GM18517 (cell line): ENCODE measurements around the gene PACS2.
"Not testable (repeated sequence)": the region's sequence is repeated elsewhere in the genome, so short reads cannot be mapped to it uniquely, and the experiment has no call there.

Experiments used
- ATAC-seq: cut with Tn5 transposase; IDR thresholded peaks from one replicate; pipeline ENCODE4 v1.9.1; 2021; ENCODE audit warnings: mild to moderate bottlenecking, moderate library complexity; ENCODE audit not compliant: unreplicated experiment

PACS2 gene

DNA sequence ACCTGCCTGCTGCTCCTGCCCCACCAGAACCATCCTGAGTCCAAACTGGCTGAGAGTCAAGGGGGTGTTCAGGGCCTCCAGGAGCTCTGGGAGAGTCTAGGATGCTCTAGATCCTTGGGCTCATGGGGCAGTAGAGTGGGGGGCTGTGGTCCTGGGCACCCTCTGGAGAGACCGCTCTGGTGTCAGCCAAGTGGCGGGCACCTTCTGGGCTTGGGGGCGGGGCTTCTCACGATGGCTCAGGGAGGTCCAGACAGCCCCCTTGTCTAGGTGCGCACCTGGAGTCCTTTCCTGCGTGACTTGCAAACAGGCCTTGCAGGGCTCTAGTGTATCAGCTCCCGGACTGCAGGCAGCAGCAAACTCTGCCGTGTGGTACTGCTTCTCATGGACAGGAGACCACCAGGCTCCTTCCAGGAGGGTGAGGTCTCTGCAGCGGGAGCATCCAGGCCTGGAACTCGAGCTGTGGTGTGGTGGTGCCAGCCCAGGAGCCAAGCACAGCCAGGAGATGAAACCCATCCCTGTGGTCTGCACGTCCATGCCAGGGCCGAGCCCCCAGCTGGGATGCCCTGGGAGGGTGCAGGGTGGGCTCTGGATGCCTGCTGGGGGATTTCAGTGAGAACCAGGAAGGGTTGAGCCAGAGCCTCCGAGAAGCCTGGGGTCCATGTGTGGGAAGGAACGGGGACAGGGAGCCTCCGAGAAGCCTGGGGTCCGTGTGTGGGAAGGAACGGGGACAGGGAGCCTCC lies 15.0 kb downstream of the PACS2 start:
- ATAC-seq, result no peak

- no peak for ATAC-seq
Observed at GRCh38 chr14:105330491-105330895, 15.9 kb downstream of the PACS2 start.

DNA sequence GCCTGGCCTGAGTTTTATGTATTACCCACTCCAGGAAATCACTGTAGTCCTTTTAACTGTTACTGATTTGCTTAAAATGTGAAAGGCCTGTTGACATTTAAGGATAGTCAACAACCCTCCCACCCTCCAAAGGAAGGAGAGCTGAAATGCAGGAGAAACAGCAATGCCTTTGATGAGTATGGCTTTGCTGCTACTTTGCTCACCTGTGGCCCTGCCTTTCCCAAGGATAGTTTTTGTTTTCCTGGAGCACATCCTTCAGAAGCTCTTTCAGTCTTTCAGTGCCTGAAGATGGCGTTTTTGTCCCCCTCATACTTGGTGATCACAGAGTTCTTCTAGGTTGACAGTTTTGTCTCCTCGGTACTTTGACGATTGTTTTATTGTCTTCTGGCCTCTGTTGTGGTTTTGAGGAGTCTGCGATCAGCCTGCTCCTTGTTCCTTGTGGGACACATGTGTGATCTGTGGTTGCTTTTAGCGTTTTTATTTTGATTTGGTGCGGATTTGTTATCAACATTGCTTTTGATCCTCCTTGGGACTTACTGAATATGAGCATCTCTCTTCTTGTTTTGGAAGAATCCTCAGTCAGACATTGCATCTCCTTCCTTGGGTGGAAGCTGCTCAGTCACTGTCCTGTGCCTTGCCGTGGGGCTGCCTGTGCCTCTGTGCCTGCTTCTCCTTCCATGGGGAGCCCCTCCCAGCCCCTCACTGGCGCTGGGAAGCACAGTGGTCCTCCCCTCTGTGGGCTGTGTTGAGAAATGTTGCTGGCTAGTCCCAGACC lies 17.2 kb downstream of the PACS2 start:
- no peak for ATAC-seq

GRCh38 chr14:105332350-105332874 lies 17.9 kb downstream of the PACS2 start:
- no peak for ATAC-seq

GRCh38 chr14:105333020-105333490 lies 18.5 kb downstream of the PACS2 start:
- ATAC-seq, result no peak

- no peak for ATAC-seq
Observed at GRCh38 chr14:105333613-105334364, 19.2 kb downstream of the PACS2 start.

- ATAC-seq, result no peak
Observed at GRCh38 chr14:105334383-105335230, 20.1 kb downstream of the PACS2 start.

DNA sequence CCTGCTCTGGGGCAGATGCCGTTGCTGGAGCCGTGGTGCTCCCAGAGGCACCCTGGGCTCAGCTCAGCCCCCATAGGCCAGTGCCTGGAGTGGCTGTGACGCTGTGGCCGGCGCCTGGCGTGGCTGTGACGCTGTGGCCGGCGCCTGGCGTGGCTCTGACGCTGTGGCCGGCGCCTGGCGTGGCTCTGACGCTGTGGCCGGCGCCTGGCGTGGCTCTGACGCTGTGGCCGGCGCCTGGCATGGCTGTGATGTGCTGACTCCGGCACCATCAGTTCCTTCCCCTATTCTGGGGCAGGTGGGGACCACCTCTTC lies 20.6 kb downstream of the PACS2 start:
- not testable (repeated sequence) for ATAC-seq

DNA sequence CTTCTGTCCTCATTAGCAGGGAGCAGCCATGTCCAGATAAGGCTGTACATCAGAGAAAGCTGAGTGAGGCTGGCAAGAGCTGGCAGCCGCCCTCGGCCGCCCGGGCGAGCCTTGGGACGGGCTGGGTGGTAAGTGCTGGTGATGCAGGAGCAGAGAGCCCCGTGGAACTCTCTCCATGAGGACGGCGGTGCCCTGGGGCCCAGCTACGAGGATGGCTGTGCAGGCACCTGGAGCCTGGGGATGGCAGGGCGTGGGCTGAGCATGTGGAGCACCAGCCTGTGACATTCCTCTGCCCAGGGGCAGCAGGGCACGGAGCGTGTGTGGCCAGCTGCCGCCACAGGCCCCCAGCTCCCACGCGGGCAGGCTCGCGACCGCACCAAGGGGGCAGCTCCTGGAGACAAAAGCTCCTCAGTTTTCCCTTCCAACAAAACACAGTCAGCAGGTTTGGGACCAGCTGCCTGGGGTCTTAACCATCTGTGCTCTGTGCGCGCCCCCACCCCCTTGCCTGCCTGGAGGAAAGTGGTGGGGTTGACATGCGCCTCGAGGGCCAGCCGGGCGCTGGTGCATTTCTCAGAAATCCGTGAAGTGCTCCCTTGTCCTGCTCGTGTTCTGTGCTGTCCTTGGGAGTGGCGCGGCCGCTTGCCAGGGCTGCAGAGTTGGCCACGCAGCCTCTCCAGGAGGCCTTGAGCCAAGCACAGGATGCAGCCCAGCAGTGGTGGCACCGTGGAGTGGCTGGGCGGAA lies 21.4 kb downstream of the PACS2 start:
- ATAC-seq, result no peak

DNA sequence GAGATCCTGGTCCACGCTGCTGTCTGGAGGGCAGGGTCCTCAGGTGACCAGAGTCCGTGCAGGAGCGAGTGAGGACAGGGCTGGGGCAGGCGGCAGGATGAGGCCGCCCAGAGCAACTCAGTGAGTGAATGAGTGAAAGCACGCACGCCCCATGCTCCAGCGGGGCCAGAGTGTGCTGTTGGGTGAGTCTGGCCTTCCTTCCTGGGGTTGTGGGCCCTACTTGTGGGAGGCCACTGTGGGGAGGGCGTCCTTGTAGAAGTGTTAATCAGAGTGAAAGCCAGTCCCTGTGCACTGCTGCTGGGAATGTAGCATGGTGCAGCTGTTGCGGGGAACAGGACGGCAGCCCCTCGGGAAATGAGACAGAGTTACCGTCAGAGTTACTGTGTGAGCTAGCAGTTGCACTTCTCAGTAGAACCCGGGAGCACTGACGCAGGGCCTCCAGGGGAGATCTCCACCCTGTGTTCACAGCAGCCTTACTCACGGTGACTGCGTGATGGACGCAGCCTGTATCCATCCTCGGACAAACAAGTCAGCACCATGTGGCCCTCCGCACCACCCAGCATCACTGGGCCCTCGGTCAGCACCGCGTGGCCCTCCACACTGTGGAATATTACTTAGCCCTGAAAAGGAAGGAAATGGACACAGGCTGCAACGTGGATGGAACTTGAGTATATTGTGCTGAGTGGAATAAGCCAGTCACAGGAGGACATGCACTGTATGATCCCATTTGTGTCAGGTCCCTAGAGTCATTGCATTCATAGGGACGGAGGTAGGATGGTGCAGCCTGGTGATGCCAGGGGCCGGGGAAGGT lies 22.1 kb downstream of the PACS2 start:
- ATAC-seq, result no peak

- no peak for ATAC-seq
Observed at GRCh38 chr14:105337433-105337832, 22.9 kb downstream of the PACS2 start.

DNA sequence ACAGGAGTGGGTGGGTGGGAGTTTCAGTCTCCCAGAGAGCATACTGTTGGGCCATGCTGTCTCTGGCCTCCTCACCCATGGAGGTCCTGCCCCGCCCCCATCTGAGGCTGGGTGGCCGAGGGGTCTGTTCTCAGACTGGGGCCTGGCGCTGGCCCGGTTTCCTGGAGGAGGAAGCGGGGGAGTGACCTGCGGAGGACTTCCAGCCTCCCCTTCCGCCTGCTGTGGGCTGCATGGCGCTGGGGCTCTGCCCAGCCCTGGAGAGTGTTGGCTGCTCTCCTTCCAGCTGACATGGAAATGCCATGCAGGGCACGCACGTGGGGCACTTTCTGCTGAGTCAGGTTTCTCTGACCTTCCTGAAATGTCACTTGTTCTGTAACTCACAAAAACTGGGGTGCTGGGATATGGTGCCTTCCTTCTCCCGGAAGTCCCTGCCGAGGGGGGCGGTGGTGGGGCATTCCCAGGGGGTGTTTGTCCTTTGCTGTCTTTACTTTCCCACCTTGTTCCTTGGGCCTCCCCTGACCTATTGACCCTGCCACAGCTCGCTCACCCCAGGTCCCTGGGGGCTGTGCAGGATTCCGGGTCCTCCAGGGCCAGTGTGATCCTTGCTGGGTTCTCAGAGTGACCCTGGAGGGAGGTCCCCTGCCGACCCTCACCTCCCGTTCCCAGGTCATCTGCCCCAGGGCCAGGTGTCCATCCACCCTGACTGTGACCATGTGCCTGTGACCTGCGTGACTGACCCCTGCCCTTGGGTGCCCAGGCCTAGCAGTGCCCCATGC lies 23.6 kb downstream of the PACS2 start:
- no peak for ATAC-seq

GRCh38 chr14:105340821-105341733 lies 26.5 kb downstream of the PACS2 start:
- no peak for ATAC-seq

- ATAC-seq, result no peak
Observed at GRCh38 chr14:105343194-105343593, 28.6 kb downstream of the PACS2 start.

- ATAC-seq, result no peak
Observed at GRCh38 chr14:105346200-105346533, 31.6 kb downstream of the PACS2 start.

GRCh38 chr14:105346876-105347586 lies 32.5 kb downstream of the PACS2 start:
- no peak for ATAC-seq

GRCh38 chr14:105347587-105347968 lies 33.0 kb downstream of the PACS2 start:
- ATAC-seq, result no peak
